ENCODE data around the gene NXF2.
"Not testable (repeated sequence)": the region's sequence is repeated elsewhere in the genome, so short reads cannot be mapped to it uniquely, and the experiment has no call there.

The NXF2 gene, protein sequence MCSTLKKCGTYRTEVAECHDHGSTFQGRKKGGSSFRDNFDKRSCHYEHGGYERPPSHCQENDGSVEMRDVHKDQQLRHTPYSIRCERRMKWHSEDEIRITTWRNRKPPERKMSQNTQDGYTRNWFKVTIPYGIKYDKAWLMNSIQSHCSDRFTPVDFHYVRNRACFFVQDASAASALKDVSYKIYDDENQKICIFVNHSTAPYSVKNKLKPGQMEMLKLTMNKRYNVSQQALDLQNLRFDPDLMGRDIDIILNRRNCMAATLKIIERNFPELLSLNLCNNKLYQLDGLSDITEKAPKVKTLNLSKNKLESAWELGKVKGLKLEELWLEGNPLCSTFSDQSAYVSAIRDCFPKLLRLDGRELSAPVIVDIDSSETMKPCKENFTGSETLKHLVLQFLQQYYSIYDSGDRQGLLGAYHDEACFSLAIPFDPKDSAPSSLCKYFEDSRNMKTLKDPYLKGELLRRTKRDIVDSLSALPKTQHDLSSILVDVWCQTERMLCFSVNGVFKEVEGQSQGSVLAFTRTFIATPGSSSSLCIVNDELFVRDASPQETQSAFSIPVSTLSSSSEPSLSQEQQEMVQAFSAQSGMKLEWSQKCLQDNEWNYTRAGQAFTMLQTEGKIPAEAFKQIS

DNA sequence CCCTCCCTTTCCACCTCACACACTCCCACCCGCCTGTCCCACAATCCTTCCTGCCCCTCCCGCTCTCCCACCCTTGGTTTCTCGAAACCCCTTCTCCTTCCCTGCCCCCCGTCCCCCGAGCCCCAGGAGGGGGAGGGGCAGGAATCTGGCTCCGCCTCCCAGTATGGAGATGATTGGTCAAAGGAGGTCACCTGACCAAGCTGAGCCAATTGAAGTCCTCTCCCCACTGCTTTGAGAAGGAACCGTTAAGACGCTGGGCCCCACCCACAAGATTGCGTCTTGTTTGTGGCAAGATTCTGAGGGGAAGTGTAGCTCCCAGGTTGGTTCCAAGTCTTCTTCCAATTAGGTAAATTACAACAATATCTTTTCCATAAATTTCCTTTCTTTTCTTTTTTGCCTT, at the start of gene NXF2:
TSS of gene NXF2 (plus strand) at position 275 of the 400 bp plus-strand sequence. CDS start 59,912 bp downstream, outside the sequence.
- DNase-seq (ENCODE audit: extremely low read depth, low read depth); H3K4me3 ChIP-seq (replicated peaks; ENCODE audit: low read depth, low read length): not testable (repeated sequence)

DNA sequence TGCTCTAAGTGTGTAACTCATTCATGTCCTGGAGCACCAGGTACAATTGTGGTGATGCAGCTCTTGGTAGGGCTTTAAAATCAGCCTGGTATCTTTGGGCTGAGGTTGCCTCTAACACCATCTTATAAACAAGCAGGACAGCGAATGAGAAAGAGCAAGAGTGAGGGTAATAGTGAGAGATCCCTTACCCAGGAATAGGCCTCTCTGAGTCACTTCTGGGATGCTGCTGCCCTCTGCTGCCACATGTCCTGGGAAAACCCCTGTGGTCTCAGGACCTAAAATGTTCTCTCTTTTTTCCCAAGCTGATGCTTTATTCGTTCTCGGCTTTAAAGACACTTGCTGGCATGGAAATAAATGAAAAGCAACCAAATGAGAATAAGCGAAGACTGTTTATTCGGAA, 39.0 kb upstream of the NXF2 start:
- not testable (repeated sequence) for H3K4me3 ChIP-seq (replicated peaks; ENCODE audit: low read depth, low read length); DNase-seq (ENCODE audit: extremely low read depth, low read depth)

DNA sequence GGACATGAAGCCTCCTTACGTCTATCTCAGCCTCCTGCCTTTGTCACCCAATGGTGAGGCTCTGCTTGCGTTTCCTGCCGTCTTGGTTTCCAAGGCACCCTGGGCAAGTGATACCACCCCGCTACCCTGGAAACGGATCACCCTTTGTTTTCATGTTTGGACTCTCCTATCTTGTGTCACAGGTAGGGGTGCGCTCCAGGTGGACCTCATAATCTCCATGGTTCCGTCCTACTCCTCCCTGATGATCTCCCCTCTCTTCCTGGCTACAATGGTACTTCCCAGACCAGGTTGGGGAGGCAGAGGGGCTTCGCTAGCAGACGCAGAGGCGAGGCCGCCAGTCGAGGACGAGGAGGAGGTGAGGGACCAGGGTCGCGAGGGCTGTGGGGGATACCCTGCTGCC, 32.0 kb upstream of the NXF2 start, which contains the start of gene TCP11X1:
TSS of gene TCP11X1 (plus strand) at position 316 of the 400 bp plus-strand sequence.
- DNase-seq (ENCODE audit: extremely low read depth, low read depth); H3K4me3 ChIP-seq (replicated peaks; ENCODE audit: low read depth, low read length): not testable (repeated sequence)

DNA sequence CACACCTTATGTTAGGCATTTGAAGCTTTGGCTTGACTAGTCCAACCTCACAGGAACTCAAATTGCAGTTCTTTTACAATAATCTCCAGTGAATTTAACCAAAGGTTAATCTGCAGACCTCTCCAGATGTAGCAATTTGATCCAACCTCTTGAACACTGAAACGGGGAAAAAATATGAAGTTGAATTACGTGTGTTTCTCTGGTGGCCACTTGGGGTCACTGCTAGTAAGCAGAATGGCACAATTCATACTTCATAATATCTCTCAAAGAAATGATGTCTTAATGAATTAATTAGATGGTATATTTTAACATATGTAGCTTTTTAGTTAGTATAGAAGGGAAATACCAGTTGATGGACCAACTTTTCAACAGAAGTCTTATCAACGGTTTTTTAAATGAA, 30.5 kb upstream of the NXF2 start:
- not testable (repeated sequence) for DNase-seq (ENCODE audit: extremely low read depth, low read depth); H3K4me3 ChIP-seq (replicated peaks; ENCODE audit: low read depth, low read length)

DNA sequence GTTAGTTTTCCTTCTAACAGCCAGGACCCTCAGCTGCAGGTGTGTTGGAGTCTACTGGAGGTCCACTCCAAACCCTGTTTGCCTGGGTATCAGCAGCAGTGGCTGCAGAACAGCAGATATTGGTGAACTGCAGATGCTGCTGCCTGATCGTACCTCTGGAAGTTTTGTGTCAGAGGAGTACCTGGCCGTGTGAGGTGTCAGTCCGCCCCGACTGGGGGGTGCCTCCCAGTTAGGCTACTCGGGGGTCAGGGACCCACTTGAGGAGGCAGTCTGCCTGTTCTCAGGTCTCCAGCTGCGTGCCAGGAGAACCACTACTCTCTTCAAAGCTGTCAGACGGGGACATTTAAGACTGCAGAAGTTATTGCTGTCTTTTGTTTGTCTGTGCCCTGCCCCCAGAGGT, 11.3 kb upstream of the NXF2 start:
- not testable (repeated sequence) for H3K4me3 ChIP-seq (replicated peaks; ENCODE audit: low read depth, low read length); DNase-seq (ENCODE audit: extremely low read depth, low read depth)

DNA sequence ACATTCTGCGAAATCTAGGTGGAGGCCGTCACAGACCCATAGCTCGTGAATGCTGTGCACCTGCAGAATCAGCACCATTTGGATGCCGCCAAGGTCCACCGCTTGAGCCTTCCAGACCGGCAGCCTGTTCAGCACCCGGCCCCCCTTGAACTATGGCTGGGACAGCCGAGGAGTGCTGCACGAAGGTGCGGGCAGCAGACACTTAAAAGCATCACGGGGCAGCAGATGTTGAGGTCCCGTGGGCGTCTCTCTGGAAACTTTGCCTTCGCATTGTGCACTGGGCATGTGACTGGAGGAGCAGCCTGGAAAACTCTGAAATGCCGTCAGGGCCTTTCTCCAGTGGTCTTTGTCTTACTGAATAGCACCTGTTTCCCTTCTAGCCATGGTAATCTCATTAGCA, 6.7 kb upstream of the NXF2 start:
- not testable (repeated sequence) for DNase-seq (ENCODE audit: extremely low read depth, low read depth); H3K4me3 ChIP-seq (replicated peaks; ENCODE audit: low read depth, low read length)

DNA sequence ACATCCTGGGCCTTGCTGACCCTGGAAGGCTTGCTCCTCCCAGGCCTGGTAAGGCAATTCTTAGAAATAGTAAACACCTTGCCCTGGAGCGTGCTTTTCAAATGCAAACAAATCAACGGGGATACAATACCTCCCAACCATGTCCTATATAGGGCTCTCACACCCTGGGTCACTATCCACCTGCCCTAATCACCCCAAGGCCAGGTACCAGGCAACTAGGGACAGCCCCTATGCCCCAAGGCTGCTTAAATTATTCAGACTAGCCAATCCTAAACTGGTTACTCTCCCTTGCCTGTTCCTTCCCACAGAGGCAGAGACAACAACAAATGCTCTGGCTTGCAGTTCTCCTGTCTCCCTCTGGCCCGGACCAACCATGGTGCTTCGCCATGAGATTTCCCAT, 25.3 kb downstream of the NXF2 start:
- not testable (repeated sequence) for H3K4me3 ChIP-seq (replicated peaks; ENCODE audit: low read depth, low read length); DNase-seq (ENCODE audit: extremely low read depth, low read depth)

DNA sequence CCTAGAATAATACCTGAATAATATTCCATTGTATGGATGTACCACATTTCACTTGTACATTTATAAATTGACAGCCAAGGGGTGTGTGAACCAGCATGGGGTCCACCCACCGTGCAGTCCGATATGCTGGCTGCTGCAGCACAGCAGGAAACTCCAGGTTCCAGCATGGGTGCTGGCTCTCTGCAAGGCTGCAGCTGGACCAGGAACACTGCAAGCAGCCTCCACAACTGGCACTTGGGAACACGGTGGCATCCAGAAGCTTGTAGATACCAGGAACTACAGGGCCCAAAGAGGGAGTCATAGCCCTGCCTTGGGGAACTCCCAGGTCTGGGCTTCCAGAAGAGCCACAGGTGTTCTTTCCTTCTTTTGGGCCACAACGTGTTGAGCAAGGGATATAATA, 91.2 kb downstream of the NXF2 start:
- no peak overlapping the region for H3K4me3 ChIP-seq (replicated peaks; ENCODE audit: low read depth, low read length)

DNA sequence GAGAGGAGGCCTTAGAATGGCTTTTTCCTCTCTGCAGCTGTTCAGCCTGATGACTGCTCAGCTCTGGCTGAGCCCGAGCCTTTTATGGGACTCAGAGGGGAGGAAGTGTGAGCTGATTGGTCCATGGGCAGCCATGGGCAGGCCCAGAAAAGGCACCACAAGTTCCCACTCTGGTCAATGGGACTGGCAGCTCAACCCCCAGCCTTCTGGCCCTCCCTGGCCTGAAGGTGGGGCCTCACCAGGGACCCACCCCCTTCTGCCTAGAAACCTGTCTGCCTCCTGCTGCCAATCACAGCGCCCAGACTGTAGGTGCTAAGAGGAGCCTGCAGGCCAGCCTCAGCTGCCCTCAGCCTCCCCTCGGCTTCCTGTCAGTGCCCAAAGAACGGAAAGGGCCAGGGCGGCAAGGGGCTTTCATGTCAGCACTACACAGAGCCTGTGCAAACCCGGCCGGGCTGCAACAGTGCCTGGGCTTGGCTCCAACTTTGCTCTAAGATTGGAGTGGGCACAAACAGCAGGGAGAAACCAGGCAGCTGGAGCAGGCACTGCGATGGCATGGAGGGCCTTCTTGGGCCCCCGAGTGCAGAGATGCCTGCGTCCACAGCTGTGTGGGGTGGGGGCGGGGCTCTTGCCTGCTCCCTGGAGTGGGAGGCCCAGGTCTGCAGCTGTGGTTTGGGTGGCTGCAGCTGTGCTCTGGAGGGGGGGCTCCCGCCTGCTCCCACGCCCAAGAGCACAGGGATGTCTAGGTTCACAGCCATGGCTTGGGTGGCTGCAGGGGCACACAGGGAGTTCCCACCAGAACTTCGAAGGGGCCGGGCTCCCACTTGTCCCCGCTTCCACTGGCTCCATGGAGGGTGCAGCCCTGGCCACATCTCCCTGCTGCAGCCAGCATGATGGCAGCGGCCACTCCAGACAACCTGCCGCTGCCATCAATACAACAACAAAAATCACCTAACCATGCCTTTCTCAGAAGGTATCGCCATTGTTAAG, 92.6 kb downstream of the NXF2 start:
- H3K4me3 ChIP-seq (replicated peaks; ENCODE audit: low read depth, low read length), result no peak overlapping the region
- no peak for DNase-seq (ENCODE audit: extremely low read depth, low read depth)
- TF ChIP-seq, protein P1, sequence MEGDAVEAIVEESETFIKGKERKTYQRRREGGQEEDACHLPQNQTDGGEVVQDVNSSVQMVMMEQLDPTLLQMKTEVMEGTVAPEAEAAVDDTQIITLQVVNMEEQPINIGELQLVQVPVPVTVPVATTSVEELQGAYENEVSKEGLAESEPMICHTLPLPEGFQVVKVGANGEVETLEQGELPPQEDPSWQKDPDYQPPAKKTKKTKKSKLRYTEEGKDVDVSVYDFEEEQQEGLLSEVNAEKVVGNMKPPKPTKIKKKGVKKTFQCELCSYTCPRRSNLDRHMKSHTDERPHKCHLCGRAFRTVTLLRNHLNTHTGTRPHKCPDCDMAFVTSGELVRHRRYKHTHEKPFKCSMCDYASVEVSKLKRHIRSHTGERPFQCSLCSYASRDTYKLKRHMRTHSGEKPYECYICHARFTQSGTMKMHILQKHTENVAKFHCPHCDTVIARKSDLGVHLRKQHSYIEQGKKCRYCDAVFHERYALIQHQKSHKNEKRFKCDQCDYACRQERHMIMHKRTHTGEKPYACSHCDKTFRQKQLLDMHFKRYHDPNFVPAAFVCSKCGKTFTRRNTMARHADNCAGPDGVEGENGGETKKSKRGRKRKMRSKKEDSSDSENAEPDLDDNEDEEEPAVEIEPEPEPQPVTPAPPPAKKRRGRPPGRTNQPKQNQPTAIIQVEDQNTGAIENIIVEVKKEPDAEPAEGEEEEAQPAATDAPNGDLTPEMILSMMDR (IDR thresholded peaks at IDR 0.05; ENCODE audit: low read depth, low read length, missing control alignments), result no peak

More for the DNA sequence above, 91.2 kb downstream of the NXF2 start:
- DNase-seq (ENCODE audit: extremely low read depth, low read depth), result no peak
- TF ChIP-seq, protein P1 (IDR thresholded peaks at IDR 0.05; ENCODE audit: low read depth, low read length, missing control alignments), result no peak

DNA sequence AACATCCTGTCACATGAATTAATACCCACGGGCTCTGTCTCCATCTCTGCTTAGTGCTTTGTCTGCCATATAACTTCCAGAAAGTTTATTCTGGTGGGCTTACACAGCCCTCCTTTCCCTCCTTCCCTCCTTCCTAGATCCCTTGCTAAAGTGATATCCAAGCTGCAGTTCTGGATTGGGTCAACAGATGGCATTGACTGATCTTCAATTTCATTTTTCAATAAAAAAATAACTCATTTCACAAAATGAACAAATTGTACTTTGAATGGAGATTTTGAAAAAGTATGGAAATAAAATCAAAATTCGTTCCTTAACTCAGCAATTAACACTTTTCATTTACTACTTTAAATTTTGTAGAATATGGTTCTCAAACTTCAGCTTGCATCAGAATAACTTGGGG, 94.9 kb downstream of the NXF2 start:
- no peak overlapping the region for H3K4me3 ChIP-seq (replicated peaks; ENCODE audit: low read depth, low read length)
- DNase-seq (ENCODE audit: extremely low read depth, low read depth), result no peak
- TF ChIP-seq, protein P1 (IDR thresholded peaks at IDR 0.05; ENCODE audit: low read depth, low read length, missing control alignments), result no peak

Measured in HFF-Myc (cell line).